Natural killer cell (primary cell): ENCODE data around the gene PDK2. TPM values are rescaled to one million over a fixed set of nuclear protein-coding genes. Genes with fewer than 3 reads are reported as not detected.

Experiments
- ATAC-seq, 3 donors: fragments of 150-1000 bp in 2 of 3; fragments of 200-7000 bp in 1 of 3; cut with Tn5 transposase; 1 replicate in 1 of 3; 2 replicates in 2 of 3; pipeline ENCODE4 v1.10.0; 2021; ENCODE audit warnings: mild to moderate bottlenecking in 2 of 3, moderate library complexity in 2 of 3
- DNase-seq, 2 donors: peaks; one replicate each; pipeline versions ENCODE4 v3.0.0 to v3.0.0-alpha.2; 2013 to 2021; ENCODE audit warnings: mixed read lengths in 1 of 2
- H3K27ac ChIP-seq: one replicate; pipeline ENCODE4 v1.5.1; 2013; ENCODE audit warnings: mild to moderate bottlenecking, low read length
- H3K27me3 ChIP-seq: one replicate; pipeline ENCODE4 v1.6.1; 2013; ENCODE audit warnings: low read length; ENCODE audit not compliant: control insufficient read depth, insufficient read depth
- H3K36me3 ChIP-seq: one replicate; pipeline ENCODE4 v1.6.1; 2013; ENCODE audit warnings: low read length; ENCODE audit not compliant: control insufficient read depth, insufficient read depth
- H3K4me1 ChIP-seq: one replicate; pipeline ENCODE4 v1.6.1; 2013; ENCODE audit warnings: low read length; ENCODE audit not compliant: control insufficient read depth, insufficient read depth
- H3K4me3 ChIP-seq: one replicate; pipeline ENCODE4 v1.5.1; 2013; ENCODE audit warnings: low read length
- H3K9me3 ChIP-seq: one replicate; pipeline ENCODE4 v1.6.1; 2013; ENCODE audit warnings: low read length; ENCODE audit not compliant: control insufficient read depth, insufficient read depth
- H3K27ac Mint-ChIP-seq, 2 donors: one replicate each; pipeline ENCODE4 v1.8.0; 2022; ENCODE audit warnings: mild to moderate bottlenecking in 2 of 2, mixed read lengths in 2 of 2, moderate library complexity in 1 of 2
- H3K27me3 Mint-ChIP-seq, 2 donors: one replicate each; pipeline ENCODE4 v1.8.0; 2022; ENCODE audit warnings: low read depth in 2 of 2, mixed read lengths in 2 of 2
- H3K36me3 Mint-ChIP-seq: one replicate; pipeline ENCODE4 v1.8.0; 2022; ENCODE audit warnings: mixed read lengths
- H3K4me1 Mint-ChIP-seq, 2 donors: one replicate each; pipeline ENCODE4 v1.8.0; 2022; ENCODE audit warnings: mixed read lengths in 2 of 2
- H3K4me3 Mint-ChIP-seq: one replicate; pipeline ENCODE4 v1.8.0; 2022; ENCODE audit warnings: mild to moderate bottlenecking, moderate library complexity, mixed read lengths
- H3K9me3 Mint-ChIP-seq, 2 donors: one replicate each; pipeline ENCODE4 v1.8.0; 2022; ENCODE audit warnings: mixed read lengths in 2 of 2
- CTCF ChIP-seq: fragments of 200-600 bp; IDR thresholded peaks from one replicate; pipeline ENCODE4 v1.8.0; 2022; ENCODE audit warnings: antibody characterized with exemption
- WGBS: methylation state at CpG from one replicate; pipeline ENCODE4 v1.1.7; 2013; ENCODE audit warnings: missing lambda C conversion rate; ENCODE audit not compliant: insufficient coverage; 5-methylcytosine and 5-hydroxymethylcytosine counted together
- intact Hi-C: fragments of 100-400 bp; cut with micrococcal nuclease; formaldehyde crosslinking; loops from one replicate; pipeline ENCODE4 v1.14.2; 2022
- total RNA-seq, 4 donors: library from RNA; stranded (reverse); fragments of 120-200 nt in 1 of 4; gene quantifications; one replicate each; pipeline versions ENCODE4 v1.2.3 to v1.2.4, GENCODE V29; 2013 to 2022

PDK2 gene
- total RNA-seq, 3 donors from 2014 or later (not counting 1 experiment from before 2014, with no cell fraction given): 23.2 to 32.9 (median 23.6) TPM

GRCh38 chr17:50122945-50123344 is 27.8 kb downstream of the PDK2 start:
- Histone ChIP-seq H3K4me1 (peaks cover 10% of the 10 kb centered on the region), H3K36me3 (no peaks in the 10 kb centered on the region), H3K27ac (no peak overlapping the region), H3K27me3 (no peaks in the 10 kb centered on the region), H3K9me3 (no peaks in the 10 kb centered on the region), H3K4me3 (no peak overlapping the region)
- DNase-seq (no peak), ATAC-seq (no peak)
- Mint-ChIP-seq H3K27me3 (peaks cover 29 to 30% of the 10 kb centered on the region in 2 donors), H3K4me1 (peaks cover 4 to 6% of the 10 kb centered on the region in 2 donors), H3K4me3 (no peak overlapping the region), H3K27ac (no peak overlapping the region), H3K36me3 (no peaks in the 10 kb centered on the region), H3K9me3 (no peaks in the 10 kb centered on the region)
- WGBS: 91% methylated on average over 3 of the region's 3 CpGs
- TF ChIP-seq CTCF: no peak
- intact Hi-C loops: loop anchor here (10.0 kb wide), 1 partner anchor 172 kb away; no protein-coding TSS in a partner anchor

DNA sequence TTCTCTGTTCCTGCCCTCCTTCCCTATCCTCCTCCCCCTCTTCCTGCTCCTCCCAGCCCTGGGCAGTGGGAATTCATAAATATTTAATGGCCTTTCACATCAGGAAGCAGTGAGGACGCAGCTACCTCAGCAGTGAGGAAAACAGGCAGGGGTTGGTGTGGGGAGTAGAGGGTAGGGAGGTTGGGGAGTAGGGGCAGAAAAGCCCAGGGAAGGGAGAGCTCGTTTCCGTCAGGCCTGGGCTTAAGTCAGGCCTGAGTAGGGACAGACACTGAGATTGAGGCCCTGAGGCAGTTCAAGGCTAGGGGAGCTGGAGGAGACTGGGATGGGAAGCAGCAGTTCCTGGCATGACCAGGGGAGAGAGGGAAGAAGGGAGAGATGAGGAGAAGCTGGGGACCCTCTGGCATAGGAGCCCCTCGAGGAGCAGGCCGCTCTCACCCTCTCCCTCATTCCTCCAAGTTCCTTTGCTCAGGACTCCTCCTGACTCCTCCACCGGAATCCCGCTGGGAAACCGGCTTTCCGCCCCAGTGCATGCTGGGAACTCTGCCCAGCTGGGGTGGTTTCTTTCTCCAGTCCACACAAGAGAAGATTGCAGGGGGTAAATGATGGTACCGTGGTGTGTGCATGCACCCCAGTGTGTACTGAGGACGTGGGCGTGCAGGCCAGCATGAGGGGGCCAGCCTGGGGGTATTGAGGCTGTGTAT is 28.6 kb downstream of the PDK2 start:
- intact Hi-C loops: loop anchor here (10.0 kb wide), 1 partner anchor 171 kb away; no protein-coding TSS in a partner anchor
- peaks cover 19% of the 10 kb centered on the region for H3K4me1 ChIP-seq
- DNase-seq: no peak
- H3K27me3 Mint-ChIP-seq: peaks cover 25 to 29% of the 10 kb centered on the region in 2 donors
- H3K4me1 Mint-ChIP-seq: peaks cover 12 to 13% of the 10 kb centered on the region in 2 donors
- no peaks in the 10 kb centered on the region for H3K36me3 ChIP-seq
- H3K4me3 Mint-ChIP-seq: no peak overlapping the region
- no peak overlapping the region for H3K27ac Mint-ChIP-seq
- H3K9me3 Mint-ChIP-seq: no peaks in the 10 kb centered on the region
- no peaks in the 10 kb centered on the region for H3K9me3 ChIP-seq
- H3K27me3 ChIP-seq: peaks cover 5% of the 10 kb centered on the region
- no peak for TF ChIP-seq CTCF
- no peaks in the 10 kb centered on the region for H3K36me3 Mint-ChIP-seq
- ATAC-seq: no peak
- H3K4me3 ChIP-seq: no peak overlapping the region
- WGBS: 91% methylated on average over 12 of the region's 12 CpGs
- no peak overlapping the region for H3K27ac ChIP-seq

DNA sequence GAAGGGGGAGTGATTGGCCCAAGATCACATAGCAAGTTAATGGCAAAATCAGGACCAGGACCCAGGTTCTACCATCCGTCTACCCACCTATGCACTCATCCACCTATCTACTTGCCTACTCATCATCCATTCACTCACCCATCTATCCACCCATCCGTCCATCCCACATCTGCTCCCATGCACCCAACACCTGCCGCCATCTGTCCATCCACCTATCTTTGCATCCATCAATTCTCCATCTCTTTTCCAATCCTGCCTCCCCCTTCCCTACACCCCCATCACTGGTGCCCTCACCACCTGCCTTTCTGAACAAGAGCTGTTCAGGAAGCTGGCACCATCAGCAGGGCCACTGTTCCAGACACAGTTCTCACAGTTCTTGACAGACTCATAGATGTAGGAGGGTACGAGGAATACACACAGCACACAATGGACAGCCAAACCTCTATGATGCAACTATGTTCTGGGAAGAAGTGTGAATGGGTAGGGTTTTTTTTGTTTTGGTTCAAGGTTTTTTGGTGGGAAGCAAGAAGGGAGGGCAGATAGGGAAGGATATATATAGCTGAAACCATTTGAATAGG is 30.4 kb downstream of the PDK2 start:
- no peak overlapping the region for H3K4me3 Mint-ChIP-seq
- no peak overlapping the region for H3K27ac Mint-ChIP-seq
- no peaks in the 10 kb centered on the region for H3K9me3 Mint-ChIP-seq
- Histone ChIP-seq H3K36me3 (no peaks in the 10 kb centered on the region), H3K4me1 (peaks cover 33% of the 10 kb centered on the region), H3K27me3 (peaks cover 8% of the 10 kb centered on the region), H3K27ac (no peak overlapping the region), H3K4me3 (no peak overlapping the region), H3K9me3 (no peaks in the 10 kb centered on the region)
- 95% methylated on average over 4 of the region's 4 CpGs for WGBS
- no peak for ATAC-seq
- no peaks in the 10 kb centered on the region for H3K36me3 Mint-ChIP-seq
- TF ChIP-seq CTCF: no peak
- no peak for DNase-seq
- peaks cover 15 to 17% of the 10 kb centered on the region in 2 donors for H3K27me3 Mint-ChIP-seq
- H3K4me1 Mint-ChIP-seq: peaks cover 15 to 20% of the 10 kb centered on the region in 2 donors
- intact Hi-C loops: loop anchor here (10.0 kb wide), 1 partner anchor 169 kb away; no protein-coding TSS in a partner anchor
